Measurements from ENCODE around the gene HECA. TPM values are rescaled to one million over a fixed set of nuclear protein-coding genes. Genes with fewer than 3 reads are reported as not detected.
A peak's percentile ranks its signal among the peaks of the same experiment; 100 is the strongest.

HECA gene
- total and polyA plus RNA-seq, 2 experiments from 2014 or later = 8.9 to 27.8 TPM

DNA sequence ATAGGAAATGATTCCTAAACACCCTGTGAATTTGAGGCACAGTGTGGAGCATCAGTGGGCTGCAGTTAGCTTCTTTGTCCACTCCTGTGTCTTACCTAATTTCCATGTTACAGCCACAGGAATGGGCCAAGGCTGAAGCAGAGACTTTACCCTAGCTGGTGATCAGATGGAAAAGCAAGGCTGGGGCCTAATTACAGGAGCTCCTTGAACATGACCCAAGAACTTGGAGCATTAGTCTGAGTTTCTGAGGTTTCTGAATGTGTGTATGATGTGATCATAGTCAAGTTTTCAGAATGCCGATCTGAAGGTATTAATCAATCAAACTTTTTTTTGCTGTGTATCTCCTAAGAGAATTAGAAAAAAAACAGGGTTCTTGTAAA lies 18.0 kb downstream of the HECA start:
- no peak overlapping the region for H2AFZ ChIP-seq
- WGBS (ENCODE audit: low lambda C conversion rate, missing lambda C conversion rate) = 85% methylated on average over 1 of the region's 1 CpG
- peaks cover 3% of the 10 kb centered on the region for H4K20me1 ChIP-seq (ENCODE audit: insufficient read depth, poor library complexity, severe bottlenecking)
- no peaks in the 10 kb centered on the region for H3K9me3 ChIP-seq (ENCODE audit: low read depth)
- no peaks in the 10 kb centered on the region for H3K36me3 ChIP-seq (replicated peaks; ENCODE audit: insufficient read depth, low read depth)
- no peak overlapping the region for H3K4me3 ChIP-seq
- H3K27ac ChIP-seq = peak overlapping the region; percentile 5
- peaks cover 76% of the 10 kb centered on the region for H3K79me2 ChIP-seq
- no peaks in the 10 kb centered on the region for H3K9me2 ChIP-seq (replicated peaks; ENCODE audit: insufficient read depth)
- no peak overlapping the region for H3K4me2 ChIP-seq
- peaks cover 59% of the 10 kb centered on the region for H3K4me1 ChIP-seq (ENCODE audit: insufficient read depth)
- TF ChIP-seq EZH2phosphoT487 (IDR thresholded peaks at IDR 0.05; ENCODE audit: low read depth, severe bottlenecking, unreplicated experiment) (no peak), EZH2 (IDR thresholded peaks at IDR 0.05; ENCODE audit: borderline replicate concordance) (no peak)
- TF ChIP-seq, protein P1, sequence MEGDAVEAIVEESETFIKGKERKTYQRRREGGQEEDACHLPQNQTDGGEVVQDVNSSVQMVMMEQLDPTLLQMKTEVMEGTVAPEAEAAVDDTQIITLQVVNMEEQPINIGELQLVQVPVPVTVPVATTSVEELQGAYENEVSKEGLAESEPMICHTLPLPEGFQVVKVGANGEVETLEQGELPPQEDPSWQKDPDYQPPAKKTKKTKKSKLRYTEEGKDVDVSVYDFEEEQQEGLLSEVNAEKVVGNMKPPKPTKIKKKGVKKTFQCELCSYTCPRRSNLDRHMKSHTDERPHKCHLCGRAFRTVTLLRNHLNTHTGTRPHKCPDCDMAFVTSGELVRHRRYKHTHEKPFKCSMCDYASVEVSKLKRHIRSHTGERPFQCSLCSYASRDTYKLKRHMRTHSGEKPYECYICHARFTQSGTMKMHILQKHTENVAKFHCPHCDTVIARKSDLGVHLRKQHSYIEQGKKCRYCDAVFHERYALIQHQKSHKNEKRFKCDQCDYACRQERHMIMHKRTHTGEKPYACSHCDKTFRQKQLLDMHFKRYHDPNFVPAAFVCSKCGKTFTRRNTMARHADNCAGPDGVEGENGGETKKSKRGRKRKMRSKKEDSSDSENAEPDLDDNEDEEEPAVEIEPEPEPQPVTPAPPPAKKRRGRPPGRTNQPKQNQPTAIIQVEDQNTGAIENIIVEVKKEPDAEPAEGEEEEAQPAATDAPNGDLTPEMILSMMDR (IDR thresholded peaks at IDR 0.05; ENCODE audit: poor library complexity) = no peak
- no peak for DNase-seq (ENCODE audit: low spot score)
- H3K27me3 ChIP-seq = no peaks in the 10 kb centered on the region

DNA sequence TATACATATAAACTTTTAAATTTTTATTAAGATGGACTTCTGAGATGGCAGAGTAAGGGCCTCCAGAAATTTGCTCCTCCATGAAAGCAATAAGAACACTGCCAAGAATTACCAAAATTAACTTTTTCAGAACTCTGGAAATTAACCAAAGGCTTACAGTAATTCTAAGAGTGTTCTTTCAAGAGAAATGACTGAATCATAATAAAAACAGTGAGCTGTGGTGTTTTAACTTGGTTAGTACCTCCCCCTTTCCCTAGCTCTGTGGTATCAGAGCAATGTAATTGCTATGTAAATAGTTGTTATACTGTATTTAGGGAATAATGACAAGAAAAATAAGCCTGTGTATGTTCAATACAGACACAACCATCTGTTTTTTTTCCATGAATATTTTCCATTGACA lies 19.0 kb downstream of the HECA start:
- Histone ChIP-seq H3K79me2 (peaks cover 79% of the 10 kb centered on the region), H3K4me1 (ENCODE audit: insufficient read depth) (peaks cover 54% of the 10 kb centered on the region)

DNA sequence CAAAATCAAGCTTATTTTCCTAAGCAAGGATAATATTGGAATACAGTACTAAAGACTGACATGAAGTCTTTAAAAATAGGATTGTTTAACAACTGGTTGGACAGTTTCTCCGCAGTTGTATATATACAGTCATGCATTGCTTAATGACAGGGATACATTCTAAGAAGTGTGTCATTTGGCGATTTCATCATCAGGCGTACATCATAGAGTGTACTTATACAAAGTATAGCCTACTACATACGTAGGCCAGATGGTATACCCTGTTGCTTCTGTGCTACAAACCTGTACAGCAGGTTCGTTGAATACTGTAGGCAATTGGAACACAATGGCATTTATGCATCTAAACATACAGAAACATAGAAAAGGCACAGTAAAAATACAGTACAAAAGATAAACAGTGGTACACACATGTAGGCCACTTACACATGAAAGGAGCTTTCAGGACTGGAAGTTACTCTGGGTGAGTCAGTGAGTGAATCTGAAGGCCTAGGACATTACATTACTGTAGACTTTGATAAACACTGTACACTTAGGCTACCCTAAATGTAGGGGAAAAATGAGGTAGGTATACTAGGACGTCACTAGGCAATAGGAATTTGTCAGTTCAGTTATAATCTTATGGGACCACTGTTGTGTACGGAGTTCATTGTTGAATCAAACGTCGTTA lies 20.1 kb downstream of the HECA start:
- Histone ChIP-seq H3K36me3 (replicated peaks; ENCODE audit: insufficient read depth, low read depth) (no peaks in the 10 kb centered on the region), H3K9me3 (ENCODE audit: low read depth) (no peaks in the 10 kb centered on the region), H4K20me1 (ENCODE audit: insufficient read depth, poor library complexity, severe bottlenecking) (peaks cover 3% of the 10 kb centered on the region), H3K4me3 (no peak overlapping the region), H3K27me3 (no peaks in the 10 kb centered on the region), H3K27ac (no peak overlapping the region), H2AFZ (no peak overlapping the region), H3K9me2 (replicated peaks; ENCODE audit: insufficient read depth) (no peaks in the 10 kb centered on the region), H3K4me2 (no peak overlapping the region), H3K4me1 (ENCODE audit: insufficient read depth) (peaks cover 44% of the 10 kb centered on the region), H3K79me2 (peaks cover 82% of the 10 kb centered on the region)
- TF ChIP-seq, protein P1 (IDR thresholded peaks at IDR 0.05; ENCODE audit: poor library complexity) = no peak
- TF ChIP-seq EZH2phosphoT487 (IDR thresholded peaks at IDR 0.05; ENCODE audit: low read depth, severe bottlenecking, unreplicated experiment) (no peak), EZH2 (IDR thresholded peaks at IDR 0.05; ENCODE audit: borderline replicate concordance) (no peak)
- no peak for DNase-seq (ENCODE audit: low spot score)
- WGBS (ENCODE audit: low lambda C conversion rate, missing lambda C conversion rate) = 93% methylated on average over 9 of the region's 9 CpGs

More for the DNA sequence above, 19.0 kb downstream of the HECA start:
- no peak for TF ChIP-seq EZH2phosphoT487 (IDR thresholded peaks at IDR 0.05; ENCODE audit: low read depth, severe bottlenecking, unreplicated experiment)
- no peak for TF ChIP-seq EZH2 (IDR thresholded peaks at IDR 0.05; ENCODE audit: borderline replicate concordance)
- TF ChIP-seq, protein P1 (IDR thresholded peaks at IDR 0.05; ENCODE audit: poor library complexity) = no peak
- H3K9me2 ChIP-seq (replicated peaks; ENCODE audit: insufficient read depth) = no peaks in the 10 kb centered on the region
- H3K4me2 ChIP-seq = no peak overlapping the region
- H3K27ac ChIP-seq = no peak overlapping the region
- H3K27me3 ChIP-seq = no peaks in the 10 kb centered on the region
- no peak overlapping the region for H2AFZ ChIP-seq
- peaks cover 3% of the 10 kb centered on the region for H4K20me1 ChIP-seq (ENCODE audit: insufficient read depth, poor library complexity, severe bottlenecking)
- no peaks in the 10 kb centered on the region for H3K36me3 ChIP-seq (replicated peaks; ENCODE audit: insufficient read depth, low read depth)
- H3K9me3 ChIP-seq (ENCODE audit: low read depth) = no peaks in the 10 kb centered on the region
- DNase-seq (ENCODE audit: low spot score) = no peak
- H3K4me3 ChIP-seq = no peak overlapping the region

All from hepatocyte (in vitro differentiated cells).